Vagina (tissue), 2 donors: ENCODE measurements around the gene SEZ6L. TPM values are rescaled to one million over a fixed set of nuclear protein-coding genes. Genes with fewer than 3 reads are reported as not detected.

Experiments
- DNase-seq, 2 donors: peaks; one replicate each; pipeline ENCODE4 v3.0.0-alpha.2; 2017; ENCODE audit errors: extremely low spot score in 2 of 2
- H3K27ac ChIP-seq: fragments of 200-600 bp; sonication (generic); one replicate; pipeline ENCODE4 v1.5.1; 2019
- H3K27me3 ChIP-seq: fragments of 200-600 bp; sonication (generic); one replicate; pipeline ENCODE4 v1.5.1; 2019
- H3K36me3 ChIP-seq, 2 donors: fragments of 200-600 bp; sonication (generic); one replicate each; pipeline ENCODE4 v1.5.1; 2017 to 2019
- H3K4me1 ChIP-seq: fragments of 200-600 bp; sonication (generic); one replicate; pipeline ENCODE4 v1.5.1; 2019
- H3K4me3 ChIP-seq, 2 donors: fragments of 200-600 bp; sonication (generic); 1 replicate in 1 of 2; 2 replicates in 1 of 2; pipeline ENCODE4 v1.5.1; 2016 to 2019
- H3K9me3 ChIP-seq: fragments of 200-600 bp; sonication (generic); one replicate; pipeline ENCODE4 v1.5.1; 2019
- CTCF ChIP-seq, 3 experiments: fragments of 450-650 bp in 2 of 3; fragments of 200-600 bp in 1 of 3; sonication (generic) in 1 of 3; IDR thresholded peaks; one replicate each; pipeline ENCODE4 v1.5.1; 2017 to 2019; ENCODE audit warnings: antibody characterized with exemption in 3 of 3, mild to moderate bottlenecking in 2 of 3, moderate library complexity in 2 of 3
- POLR2A ChIP-seq, 2 donors: fragments of 450-650 bp; IDR thresholded peaks; one replicate each; pipeline ENCODE4 v1.6.1; 2017; ENCODE audit warnings: antibody characterized with exemption in 2 of 2, mild to moderate bottlenecking in 2 of 2, moderate library complexity in 2 of 2
- POLR2AphosphoS5 ChIP-seq, 2 donors: sonication (generic); formaldehyde crosslinking; IDR thresholded peaks; one replicate each; pipeline ENCODE4 v1.9.0; 2017; ENCODE audit warnings: antibody characterized with exemption in 2 of 2, mild to moderate bottlenecking in 2 of 2, low read depth in 1 of 2; ENCODE audit not compliant: insufficient read depth in 1 of 2
- intact Hi-C: fragments of 100-400 bp; cut with DNase I; formaldehyde crosslinking; loops from one replicate; pipeline ENCODE4 v1.15.1; 2023
- total RNA-seq: library from RNA; depleted of rRNA; stranded (reverse); fragments of >200 nt; gene quantifications from one replicate; pipeline ENCODE4 v1.2.3, GENCODE V29; 2016

The SEZ6L gene
- total RNA-seq, 1 donor from 2014 or later = 1.2 TPM

DNA sequence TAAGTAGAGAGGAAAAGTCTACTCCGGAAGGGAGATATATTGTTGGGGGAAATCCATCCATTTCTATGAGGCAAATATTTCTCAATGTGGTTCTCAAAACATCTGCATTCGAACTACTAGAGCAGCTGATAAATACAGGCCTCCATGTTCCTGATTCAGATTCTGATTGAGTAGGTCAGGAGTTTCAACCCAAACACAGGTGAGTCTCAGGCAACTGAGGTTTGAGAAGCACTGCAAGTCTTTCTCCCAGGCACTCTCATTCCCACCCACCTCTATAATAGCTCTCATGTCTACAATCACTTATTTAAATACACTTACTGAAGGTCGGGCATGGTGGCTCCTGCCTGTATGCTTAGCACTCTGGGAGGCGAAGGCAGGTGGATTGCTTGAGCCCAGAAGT is 245.1 kb downstream of the SEZ6L start:
- Histone ChIP-seq H3K4me1 (no peaks in the 10 kb centered on the region), H3K9me3 (no peaks in the 10 kb centered on the region), H3K27ac (no peak overlapping the region), H3K36me3 (no peaks in the 10 kb centered on the region), H3K4me3 (no peak overlapping the region), H3K27me3 (peaks cover 3% of the 10 kb centered on the region)
- no peak for DNase-seq
- no peak for TF ChIP-seq POLR2AphosphoS5 (IDR thresholded peaks at IDR 0.05; ENCODE audit: insufficient read depth in 1 of 2, low read depth in 1 of 2)
- TF ChIP-seq CTCF (IDR thresholded peaks at IDR 0.05) = no peak
- no peak for TF ChIP-seq POLR2A (IDR thresholded peaks at IDR 0.05)
- intact Hi-C loops = no loop called here

- intact Hi-C loops = no loop called here
Measured at GRCh38 chr22:26416256-26416655, 247.0 kb downstream of the SEZ6L start.

GRCh38 chr22:26416670-26417276 is 247.5 kb downstream of the SEZ6L start:
- H3K9me3 ChIP-seq = no peaks in the 10 kb centered on the region
- peaks cover 3% of the 10 kb centered on the region for H3K27me3 ChIP-seq
- no peaks in the 10 kb centered on the region for H3K4me1 ChIP-seq
- DNase-seq = no peak
- intact Hi-C loops = no loop called here
- H3K4me3 ChIP-seq = no peak overlapping the region
- H3K27ac ChIP-seq = no peak overlapping the region
- TF ChIP-seq POLR2AphosphoS5 (IDR thresholded peaks at IDR 0.05; ENCODE audit: insufficient read depth in 1 of 2, low read depth in 1 of 2) (no peak), CTCF (IDR thresholded peaks at IDR 0.05) (no peak), POLR2A (IDR thresholded peaks at IDR 0.05) (no peak)
- H3K36me3 ChIP-seq = no peaks in the 10 kb centered on the region

More at GRCh38 chr22:26416256-26416655, 247.0 kb downstream of the SEZ6L start:
- TF ChIP-seq POLR2AphosphoS5 (IDR thresholded peaks at IDR 0.05; ENCODE audit: insufficient read depth in 1 of 2, low read depth in 1 of 2) (no peak), POLR2A (IDR thresholded peaks at IDR 0.05) (no peak), CTCF (IDR thresholded peaks at IDR 0.05) (no peak)
- Histone ChIP-seq H3K36me3 (no peaks in the 10 kb centered on the region), H3K4me1 (no peaks in the 10 kb centered on the region), H3K9me3 (no peaks in the 10 kb centered on the region), H3K4me3 (no peak overlapping the region), H3K27ac (no peak overlapping the region), H3K27me3 (peaks cover 3% of the 10 kb centered on the region)
- DNase-seq = no peak

DNA sequence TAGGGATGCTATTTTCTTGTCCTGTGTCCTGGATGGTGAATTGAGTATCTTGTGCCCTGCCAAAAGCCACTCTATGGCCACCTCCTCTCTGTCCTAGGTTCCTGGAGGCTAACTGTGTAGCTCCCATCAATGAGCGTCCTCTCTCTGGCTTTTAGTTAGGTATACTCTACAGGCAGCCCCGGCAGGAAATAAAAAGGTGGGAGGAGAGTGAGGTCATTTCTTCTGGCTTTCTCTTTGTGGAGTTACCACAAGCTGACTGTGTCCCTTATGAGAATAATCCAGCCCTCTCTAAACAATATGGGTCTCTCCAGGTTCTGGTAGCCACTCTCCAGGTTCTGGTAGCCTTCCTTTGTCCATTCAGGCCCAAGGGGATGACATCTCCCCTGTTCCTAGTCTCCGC is 248.1 kb downstream of the SEZ6L start:
- Histone ChIP-seq H3K27ac (no peak overlapping the region), H3K9me3 (no peaks in the 10 kb centered on the region), H3K4me3 (no peak overlapping the region), H3K4me1 (no peaks in the 10 kb centered on the region), H3K36me3 (no peaks in the 10 kb centered on the region), H3K27me3 (peaks cover 3% of the 10 kb centered on the region)
- DNase-seq = no peak
- intact Hi-C loops = no loop called here
- no peak for TF ChIP-seq POLR2A (IDR thresholded peaks at IDR 0.05)
- no peak for TF ChIP-seq CTCF (IDR thresholded peaks at IDR 0.05)
- no peak for TF ChIP-seq POLR2AphosphoS5 (IDR thresholded peaks at IDR 0.05; ENCODE audit: insufficient read depth in 1 of 2, low read depth in 1 of 2)

DNA sequence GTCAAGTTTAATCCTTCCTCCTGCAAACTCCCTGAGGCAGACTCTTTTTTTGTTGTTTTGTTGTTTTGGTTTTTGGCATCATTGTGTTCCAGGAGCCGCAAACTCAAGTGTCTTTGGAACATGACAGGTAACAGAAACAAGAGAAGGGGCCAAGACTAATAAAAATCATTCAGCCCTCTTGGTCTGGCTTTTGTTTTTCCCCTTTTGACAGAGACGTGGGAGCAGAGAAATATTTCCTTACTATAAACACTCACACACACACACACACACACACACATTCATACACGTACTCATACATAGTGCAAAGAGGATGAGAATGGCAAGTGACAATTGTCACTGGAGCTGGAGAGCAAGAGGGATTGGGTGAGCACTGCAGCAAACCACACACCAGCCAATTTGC is 249.4 kb downstream of the SEZ6L start:
- TF ChIP-seq POLR2A (IDR thresholded peaks at IDR 0.05) (no peak), CTCF (IDR thresholded peaks at IDR 0.05) (no peak), POLR2AphosphoS5 (IDR thresholded peaks at IDR 0.05; ENCODE audit: insufficient read depth in 1 of 2, low read depth in 1 of 2) (no peak)
- Histone ChIP-seq H3K4me3 (no peak overlapping the region), H3K27ac (no peak overlapping the region), H3K9me3 (no peaks in the 10 kb centered on the region), H3K4me1 (no peaks in the 10 kb centered on the region), H3K27me3 (peaks cover 3% of the 10 kb centered on the region), H3K36me3 (no peaks in the 10 kb centered on the region)
- intact Hi-C loops = no loop called here
- no peak for DNase-seq
